ENCODE measurements around the gene NIPSNAP3A. TPM values are rescaled to one million over a fixed set of nuclear protein-coding genes. Genes with fewer than 3 reads are reported as not detected.
A peak's percentile ranks its signal among the peaks of the same experiment; 100 is the strongest.

NIPSNAP3A gene
- total RNA-seq, 2 experiments from 2014 or later = 12.2 to 12.4 TPM

DNA sequence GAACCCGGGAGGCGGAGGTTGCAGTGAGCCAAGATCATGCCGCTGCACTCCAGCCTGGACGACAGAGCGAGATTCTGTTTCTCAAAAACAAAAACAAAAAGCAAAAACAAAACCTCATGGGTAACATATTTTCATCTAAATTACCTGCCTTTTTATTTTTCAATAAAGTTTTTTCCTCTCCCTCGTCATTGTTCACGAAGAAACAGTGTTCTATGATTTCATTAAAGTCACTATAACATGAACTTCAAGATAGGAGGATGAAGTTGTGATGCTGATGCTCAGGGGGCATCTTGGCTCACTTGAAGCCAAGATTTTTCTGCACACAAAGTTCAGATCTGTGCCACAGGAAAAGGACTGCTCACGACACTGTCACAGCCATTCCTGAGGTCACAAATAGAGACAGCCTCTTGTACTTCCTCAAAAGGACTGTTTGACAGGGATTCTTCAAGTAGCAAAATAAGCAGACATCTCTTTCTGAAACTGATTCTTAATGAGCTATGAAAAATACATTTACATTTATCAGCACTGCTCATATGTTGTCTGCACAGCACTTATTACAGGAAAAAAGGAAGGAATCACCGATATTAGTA, 32.6 kb downstream of the NIPSNAP3A start:
- ChIA-PET POLR2A (no interaction called here), CTCF (interaction anchor here (0.9 to 1.0 kb wide), 3 partner anchors 16 to 636 kb away, joined by 3 read pairs; partner anchors contain the start of gene NIPSNAP3B)
- intact Hi-C loops (cut with micrococcal nuclease) = no loop called here
- Mint-ChIP-seq H3K27me3 (no peaks in the 10 kb centered on the region), H3K9me3 (no peaks in the 10 kb centered on the region), H3K4me1 (ENCODE audit: low read depth) (no peaks in the 10 kb centered on the region), H3K36me3 (ENCODE audit: low read depth) (no peaks in the 10 kb centered on the region), H3K27ac (no peak overlapping the region), H3K4me3 (no peak overlapping the region)
- DNase-seq = no peak
- ATAC-seq = no peak
- TF ChIP-seq, protein P1, sequence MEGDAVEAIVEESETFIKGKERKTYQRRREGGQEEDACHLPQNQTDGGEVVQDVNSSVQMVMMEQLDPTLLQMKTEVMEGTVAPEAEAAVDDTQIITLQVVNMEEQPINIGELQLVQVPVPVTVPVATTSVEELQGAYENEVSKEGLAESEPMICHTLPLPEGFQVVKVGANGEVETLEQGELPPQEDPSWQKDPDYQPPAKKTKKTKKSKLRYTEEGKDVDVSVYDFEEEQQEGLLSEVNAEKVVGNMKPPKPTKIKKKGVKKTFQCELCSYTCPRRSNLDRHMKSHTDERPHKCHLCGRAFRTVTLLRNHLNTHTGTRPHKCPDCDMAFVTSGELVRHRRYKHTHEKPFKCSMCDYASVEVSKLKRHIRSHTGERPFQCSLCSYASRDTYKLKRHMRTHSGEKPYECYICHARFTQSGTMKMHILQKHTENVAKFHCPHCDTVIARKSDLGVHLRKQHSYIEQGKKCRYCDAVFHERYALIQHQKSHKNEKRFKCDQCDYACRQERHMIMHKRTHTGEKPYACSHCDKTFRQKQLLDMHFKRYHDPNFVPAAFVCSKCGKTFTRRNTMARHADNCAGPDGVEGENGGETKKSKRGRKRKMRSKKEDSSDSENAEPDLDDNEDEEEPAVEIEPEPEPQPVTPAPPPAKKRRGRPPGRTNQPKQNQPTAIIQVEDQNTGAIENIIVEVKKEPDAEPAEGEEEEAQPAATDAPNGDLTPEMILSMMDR (IDR thresholded peaks at IDR 0.05) = no peak

DNA sequence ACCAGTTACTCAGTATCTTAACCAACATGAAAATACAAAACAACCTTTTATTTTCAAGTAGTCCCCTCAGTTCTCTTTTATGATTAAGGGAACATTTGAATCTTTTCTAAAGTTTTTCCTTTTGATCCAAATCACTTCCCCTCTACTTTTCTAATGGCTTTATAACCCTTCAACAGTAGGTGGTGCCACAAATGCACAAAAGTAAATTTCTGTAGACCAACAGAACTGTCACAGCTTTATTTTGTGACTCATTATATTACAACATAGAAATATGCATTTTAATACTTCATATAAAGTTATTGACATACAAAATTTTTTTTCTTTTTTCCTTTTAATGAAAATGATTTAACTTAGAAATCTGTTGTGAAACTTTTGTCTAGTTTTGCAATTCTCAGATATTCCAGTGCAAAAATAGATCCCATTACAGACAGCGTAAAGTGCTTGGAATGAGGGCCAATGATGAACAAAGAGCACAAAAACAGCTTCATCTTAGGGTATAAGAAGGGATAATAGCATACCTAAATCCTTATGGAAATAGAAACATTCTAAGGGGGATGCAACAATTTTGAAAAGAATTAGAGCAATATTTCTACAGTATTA, 33.4 kb downstream of the NIPSNAP3A start:
- Mint-ChIP-seq H3K4me1 (ENCODE audit: low read depth) (no peaks in the 10 kb centered on the region), H3K9me3 (no peaks in the 10 kb centered on the region), H3K27me3 (no peaks in the 10 kb centered on the region), H3K27ac (no peak overlapping the region), H3K36me3 (ENCODE audit: low read depth) (no peaks in the 10 kb centered on the region), H3K4me3 (no peak overlapping the region)
- ChIA-PET CTCF (interaction anchor here (0.9 to 1.0 kb wide), 3 partner anchors 17 to 635 kb away, joined by 3 read pairs; partner anchors contain the start of gene NIPSNAP3B), POLR2A (no interaction called here)
- DNase-seq = no peak
- TF ChIP-seq, protein P1 (IDR thresholded peaks at IDR 0.05) = peak; percentile 31
- intact Hi-C loops (cut with micrococcal nuclease) = no loop called here
- ATAC-seq = peak; percentile 34

DNA sequence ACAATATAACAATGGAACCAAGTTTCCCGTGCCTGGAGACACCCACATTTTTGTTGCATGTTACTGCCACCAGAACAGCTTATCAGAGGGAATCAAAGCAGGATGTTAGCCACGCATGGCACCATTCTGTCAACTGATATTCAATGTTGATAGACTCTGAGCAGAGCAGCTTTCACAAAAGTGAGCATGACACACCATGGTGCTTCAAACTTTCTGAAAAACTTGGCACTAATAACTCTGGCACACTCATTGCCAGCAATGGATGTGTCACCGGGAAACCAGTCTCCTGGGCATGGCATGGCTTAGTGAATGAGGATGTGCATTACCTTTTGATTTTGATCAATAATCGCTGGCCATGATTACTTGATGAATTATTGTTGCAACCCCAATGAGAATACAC, 36.1 kb downstream of the NIPSNAP3A start:
- intact Hi-C loops (cut with micrococcal nuclease) = no loop called here

DNA sequence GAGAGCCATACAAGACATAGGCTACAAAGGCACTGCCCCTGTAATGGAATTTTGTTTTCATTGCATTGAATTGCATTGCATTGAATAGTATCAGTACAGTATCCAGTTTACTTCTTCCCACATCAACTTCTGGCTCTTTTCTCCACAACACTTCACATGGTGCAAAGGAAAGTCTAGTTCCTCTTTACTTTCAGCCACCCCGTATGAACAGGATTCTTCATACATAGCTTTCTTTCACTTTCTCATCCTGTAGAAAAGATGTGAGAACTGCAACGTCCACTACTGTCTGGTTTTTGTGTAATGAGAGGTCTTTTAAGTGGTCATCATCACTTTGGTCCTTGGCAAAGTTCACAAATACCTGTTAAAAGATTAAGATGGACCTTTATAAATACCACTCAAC, 36.6 kb downstream of the NIPSNAP3A start:
- intact Hi-C loops (cut with micrococcal nuclease) = no loop called here
- Mint-ChIP-seq H3K4me1 (ENCODE audit: low read depth) (no peaks in the 10 kb centered on the region), H3K9me3 (no peaks in the 10 kb centered on the region), H3K27ac (no peak overlapping the region), H3K36me3 (ENCODE audit: low read depth) (no peaks in the 10 kb centered on the region), H3K4me3 (no peak overlapping the region), H3K27me3 (no peaks in the 10 kb centered on the region)
- ATAC-seq (no peak), DNase-seq (no peak)
- TF ChIP-seq, protein P1 (IDR thresholded peaks at IDR 0.05) = no peak
- ChIA-PET CTCF (no interaction called here), POLR2A (no interaction called here)

More for the DNA sequence above, 36.1 kb downstream of the NIPSNAP3A start:
- no peak overlapping the region for H3K27ac Mint-ChIP-seq
- no peaks in the 10 kb centered on the region for H3K9me3 Mint-ChIP-seq
- H3K4me3 Mint-ChIP-seq = no peak overlapping the region
- H3K27me3 Mint-ChIP-seq = no peaks in the 10 kb centered on the region
- POLR2A ChIA-PET = no interaction called here
- CTCF ChIA-PET = no interaction called here
- ATAC-seq (no peak), DNase-seq (no peak)
- H3K36me3 Mint-ChIP-seq (ENCODE audit: low read depth) = no peaks in the 10 kb centered on the region
- TF ChIP-seq, protein P1 (IDR thresholded peaks at IDR 0.05) = no peak
- H3K4me1 Mint-ChIP-seq (ENCODE audit: low read depth) = no peaks in the 10 kb centered on the region

- TF ChIP-seq, protein P1 (IDR thresholded peaks at IDR 0.05) = no peak
- ChIA-PET POLR2A (no interaction called here), CTCF (no interaction called here)
- ATAC-seq = no peak
- Mint-ChIP-seq H3K36me3 (ENCODE audit: low read depth) (no peaks in the 10 kb centered on the region), H3K27ac (no peak overlapping the region), H3K27me3 (no peaks in the 10 kb centered on the region), H3K4me1 (ENCODE audit: low read depth) (no peaks in the 10 kb centered on the region), H3K9me3 (no peaks in the 10 kb centered on the region), H3K4me3 (no peak overlapping the region)
- intact Hi-C loops (cut with micrococcal nuclease) = no loop called here
- DNase-seq = no peak
Observed at GRCh38 chr9:104786293-104786692, 38.8 kb downstream of the NIPSNAP3A start.

Data from activated CD8-positive, alpha-beta T cell treated with anti-CD3 and anti-CD28 coated beads for 36 hours (primary cell).